Central memory CD8-positive, alpha-beta T cell (primary cell): ENCODE results near the gene VPS37B.
"Not testable (repeated sequence)": the region's sequence is repeated elsewhere in the genome, so short reads cannot be mapped to it uniquely, and the experiment has no call there.

Experiments
- ATAC-seq: fragments of 150-1000 bp; cut with Tn5 transposase; replicated peaks from 2 replicates; pipeline ENCODE4 v1.10.0; 2022; ENCODE audit warnings: mild to moderate bottlenecking, moderate FRiP score, moderate number of reproducible peaks; ENCODE audit not compliant: poor library complexity, severe bottlenecking; ENCODE audit errors: extremely low read depth
- DNase-seq, 2 donors: peaks; one replicate each; pipeline ENCODE4 v3.0.0; 2021; ENCODE audit warnings: low spot score in 2 of 2
- H3K27ac Mint-ChIP-seq: one replicate; pipeline ENCODE4 v1.8.0; 2022; ENCODE audit warnings: low read depth, mild to moderate bottlenecking, moderate library complexity, mixed read lengths
- H3K27me3 Mint-ChIP-seq: one replicate; pipeline ENCODE4 v1.8.0; 2022; ENCODE audit warnings: mixed read lengths
- H3K36me3 Mint-ChIP-seq: one replicate; pipeline ENCODE4 v1.8.0; 2022; ENCODE audit warnings: mild to moderate bottlenecking, moderate library complexity, mixed read lengths; ENCODE audit not compliant: insufficient read depth
- H3K4me1 Mint-ChIP-seq: one replicate; pipeline ENCODE4 v1.8.0; 2022; ENCODE audit warnings: mixed read lengths
- H3K4me3 Mint-ChIP-seq: one replicate; pipeline ENCODE4 v1.8.0; 2022; ENCODE audit warnings: mild to moderate bottlenecking, moderate library complexity, mixed read lengths
- H3K9me3 Mint-ChIP-seq: one replicate; pipeline ENCODE4 v1.8.0; 2022; ENCODE audit warnings: mixed read lengths

The VPS37B gene, protein sequence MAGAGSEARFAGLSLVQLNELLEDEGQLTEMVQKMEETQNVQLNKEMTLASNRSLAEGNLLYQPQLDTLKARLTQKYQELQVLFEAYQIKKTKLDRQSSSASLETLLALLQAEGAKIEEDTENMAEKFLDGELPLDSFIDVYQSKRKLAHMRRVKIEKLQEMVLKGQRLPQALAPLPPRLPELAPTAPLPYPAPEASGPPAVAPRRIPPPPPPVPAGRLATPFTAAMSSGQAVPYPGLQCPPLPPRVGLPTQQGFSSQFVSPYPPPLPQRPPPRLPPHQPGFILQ

DNA sequence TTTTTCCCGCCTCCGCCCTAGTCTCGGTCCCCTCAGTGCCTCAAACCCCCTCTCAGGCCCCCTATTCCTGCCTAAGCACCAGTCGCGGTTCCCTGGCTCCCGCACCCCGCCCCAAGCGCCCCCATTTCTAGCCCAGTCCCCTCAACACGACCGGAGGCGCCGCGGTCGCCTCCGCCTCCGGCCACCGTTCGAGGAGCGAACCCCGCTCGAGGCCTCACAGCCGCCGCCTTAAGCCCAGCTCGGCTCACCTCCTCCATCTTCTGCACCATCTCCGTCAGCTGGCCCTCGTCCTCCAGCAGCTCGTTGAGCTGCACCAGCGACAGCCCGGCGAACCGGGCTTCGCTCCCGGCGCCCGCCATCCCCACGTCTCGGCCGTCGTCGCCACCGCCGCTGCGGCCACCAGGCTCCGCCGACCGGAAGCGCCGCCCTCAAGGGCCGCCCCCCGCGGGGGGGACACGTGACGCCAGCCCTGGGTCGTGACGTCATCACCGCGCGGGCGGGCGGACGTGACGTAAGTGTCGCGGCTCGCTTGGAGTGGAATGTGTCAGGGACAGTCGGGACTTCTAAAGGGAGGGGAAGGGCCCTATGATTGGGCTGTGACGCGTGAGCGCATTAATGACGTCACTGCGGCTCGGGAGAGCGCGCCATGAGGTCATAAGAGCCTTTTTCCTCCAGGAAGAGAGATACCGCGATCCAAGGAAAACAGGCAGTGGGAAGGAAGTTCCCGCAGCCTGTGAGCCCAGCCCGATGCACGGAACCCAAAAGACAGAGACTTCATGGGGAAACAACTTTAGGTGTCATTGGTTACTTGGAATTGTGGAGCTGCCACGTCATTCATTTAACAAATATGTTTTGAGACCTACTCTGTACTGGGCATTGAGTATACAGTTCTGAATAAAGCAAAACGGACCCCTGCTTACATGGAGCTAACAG, at the start of gene VPS37B:
VPS37B (minus strand) TSS at position 421 of the 933 bp plus-strand sequence; CDS start at position 359, 62 bp downstream.
- Mint-ChIP-seq H3K27me3 (no peaks in the 10 kb centered on the region), H3K27ac (peak within 1 kb of the TSS; percentile 96), H3K4me1 (peaks cover 76% of the 10 kb centered on the region), H3K36me3 (peaks cover 31% of the 10 kb centered on the region), H3K9me3 (no peaks in the 10 kb centered on the region), H3K4me3 (peak within 1 kb of the TSS; percentile 88)
- peak; percentile 93 to 96 for DNase-seq
- peak; percentile 65 for ATAC-seq

DNA sequence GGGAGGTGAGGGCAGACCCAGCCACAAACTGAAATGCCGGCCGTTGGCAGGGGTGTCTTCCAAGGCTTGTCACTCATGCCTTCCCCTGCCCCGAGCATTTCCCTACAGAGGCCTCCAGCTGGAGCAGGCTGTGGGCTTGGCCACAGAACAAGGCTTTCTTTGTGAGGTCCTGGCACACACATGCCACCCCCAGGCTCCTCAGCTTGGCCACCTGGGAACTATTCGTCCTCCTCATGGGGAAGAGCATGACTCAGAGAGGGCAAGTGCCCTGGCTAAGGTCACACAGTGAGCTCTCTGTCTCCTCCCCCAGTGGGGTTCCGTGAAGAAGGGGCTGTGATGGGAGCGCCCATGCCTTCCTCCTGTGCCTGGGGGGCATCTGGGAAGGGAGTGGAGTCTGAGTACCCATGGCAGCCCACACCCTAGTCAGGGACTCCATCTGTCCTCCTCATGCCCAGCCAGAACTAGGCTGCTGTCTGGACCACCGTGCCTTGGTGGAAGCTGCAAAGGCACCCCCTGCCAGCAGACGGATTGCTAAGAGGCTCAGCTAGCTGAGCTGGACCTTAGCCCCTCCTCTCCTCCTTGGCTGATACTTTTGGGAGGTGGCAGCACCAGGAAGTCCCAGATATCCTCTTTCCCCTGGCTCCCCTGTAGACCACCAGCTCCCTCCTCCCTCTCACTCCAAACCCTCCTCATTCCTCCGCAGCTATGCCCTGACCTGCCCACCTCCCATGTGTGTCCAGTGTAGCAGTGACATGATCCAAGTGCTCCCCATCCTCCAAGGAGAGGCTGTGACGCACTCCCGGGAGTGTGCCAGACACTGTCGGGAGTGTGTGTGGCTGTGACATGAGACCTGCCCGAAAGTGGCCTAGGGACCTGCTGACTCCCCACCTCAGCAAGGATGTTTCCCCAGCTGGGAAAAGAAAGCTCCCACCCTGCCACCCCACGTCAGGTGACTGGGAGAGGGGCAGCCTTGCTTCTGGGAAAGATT, 49.0 kb upstream of the VPS37B start:
- Mint-ChIP-seq H3K27ac (no peak overlapping the region), H3K4me3 (no peak overlapping the region), H3K9me3 (no peaks in the 10 kb centered on the region), H3K36me3 (peaks cover 2% of the 10 kb centered on the region), H3K4me1 (peaks cover 24% of the 10 kb centered on the region), H3K27me3 (no peaks in the 10 kb centered on the region)
- DNase-seq, result no peak
- no peak for ATAC-seq

DNA sequence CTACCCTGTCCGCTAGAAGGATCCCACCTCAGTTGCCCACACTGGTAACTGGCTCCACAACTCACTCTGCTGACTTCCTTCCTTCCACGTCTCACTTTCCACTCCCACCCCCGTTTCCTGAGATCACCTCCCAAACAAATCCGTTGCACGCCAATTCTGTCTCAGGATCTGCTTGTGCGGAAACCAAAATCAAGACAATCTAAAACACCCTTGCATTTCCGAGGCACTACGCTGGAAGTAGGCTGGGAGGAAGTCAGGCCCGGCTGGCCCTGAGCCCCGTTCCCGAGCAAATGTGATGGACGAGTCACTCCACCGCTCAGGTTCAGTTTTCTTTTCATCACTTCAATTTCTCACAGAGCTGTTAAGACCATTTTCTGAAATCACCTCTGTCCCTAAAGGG, 47.3 kb upstream of the VPS37B start:
- no peak for DNase-seq
- no peak for ATAC-seq
- Mint-ChIP-seq H3K9me3 (no peaks in the 10 kb centered on the region), H3K27me3 (no peaks in the 10 kb centered on the region), H3K36me3 (peaks cover 2% of the 10 kb centered on the region), H3K27ac (no peak overlapping the region), H3K4me3 (no peak overlapping the region), H3K4me1 (peaks cover 24% of the 10 kb centered on the region)

DNA sequence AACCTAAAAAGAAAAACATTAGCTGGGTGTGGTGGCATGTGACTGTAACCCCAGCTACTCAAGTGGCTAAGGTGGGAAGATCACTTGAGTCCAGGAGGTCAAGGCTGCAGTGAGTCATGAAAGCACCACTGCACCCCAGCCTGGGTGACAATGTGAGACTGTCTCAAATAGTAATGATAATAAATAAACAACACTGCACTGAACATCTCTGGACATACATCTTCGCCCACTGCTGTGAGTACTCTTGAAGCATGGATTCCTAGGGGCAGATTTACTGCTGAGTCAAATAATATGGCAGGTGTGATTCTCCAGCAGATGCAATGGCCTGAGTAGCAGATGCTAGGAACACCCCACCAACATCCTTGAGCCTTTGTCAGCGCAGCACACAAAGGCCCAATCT, 46.7 kb upstream of the VPS37B start:
- no peak for DNase-seq
- H3K27me3 Mint-ChIP-seq, result no peaks in the 10 kb centered on the region
- H3K27ac Mint-ChIP-seq, result no peak overlapping the region
- no peak overlapping the region for H3K4me3 Mint-ChIP-seq
- peaks cover 24% of the 10 kb centered on the region for H3K4me1 Mint-ChIP-seq
- no peaks in the 10 kb centered on the region for H3K9me3 Mint-ChIP-seq
- peak; percentile 40 for ATAC-seq
- peaks cover 3% of the 10 kb centered on the region for H3K36me3 Mint-ChIP-seq

DNA sequence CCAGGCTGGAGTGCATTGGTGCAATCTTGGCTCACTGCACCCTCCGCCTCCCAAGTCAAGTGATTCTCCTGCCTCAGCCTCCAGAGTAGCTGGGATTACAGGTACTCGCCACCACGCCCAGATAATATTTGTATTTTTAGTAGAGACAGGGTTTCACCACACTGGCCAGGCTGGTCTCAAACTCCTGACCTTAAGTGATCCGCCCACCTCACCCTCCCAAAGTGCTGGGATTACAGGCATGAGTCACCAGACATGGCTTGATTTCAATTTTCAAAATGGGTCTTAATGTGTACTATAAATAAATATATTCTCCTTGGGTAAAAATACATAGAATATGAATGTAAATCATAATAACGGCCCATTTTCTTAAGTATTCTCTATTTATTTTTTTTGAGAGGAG, 45.4 kb upstream of the VPS37B start:
- H3K27me3 Mint-ChIP-seq, H3K9me3 Mint-ChIP-seq, H3K4me3 Mint-ChIP-seq, H3K27ac Mint-ChIP-seq, DNase-seq, H3K36me3 Mint-ChIP-seq, ATAC-seq: not testable (repeated sequence)
- H3K4me1 Mint-ChIP-seq, result peaks cover 15% of the 10 kb centered on the region

DNA sequence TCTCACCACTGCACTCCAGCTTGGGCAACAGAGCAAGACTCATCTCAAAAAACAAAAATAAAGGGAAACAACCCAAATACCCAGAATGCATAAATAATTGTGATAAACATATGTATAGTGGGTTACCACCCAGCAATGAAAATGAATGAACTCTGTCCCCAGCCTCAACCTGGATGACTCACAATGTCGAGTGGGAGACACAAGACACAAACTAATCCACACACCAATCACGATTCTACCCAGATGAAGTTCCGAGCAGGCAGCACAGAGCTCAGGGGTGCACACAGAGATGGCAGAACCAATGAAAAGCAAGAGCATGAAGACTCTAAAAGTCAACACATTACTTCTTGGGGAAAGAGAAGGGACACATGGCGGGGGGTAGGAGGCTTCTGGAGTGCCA, 43.2 kb upstream of the VPS37B start:
- no peak overlapping the region for H3K27ac Mint-ChIP-seq
- H3K4me1 Mint-ChIP-seq, result peaks cover 10% of the 10 kb centered on the region
- peaks cover 3% of the 10 kb centered on the region for H3K36me3 Mint-ChIP-seq
- ATAC-seq (no peak), DNase-seq (no peak)
- H3K9me3 Mint-ChIP-seq, result no peaks in the 10 kb centered on the region
- H3K4me3 Mint-ChIP-seq, result no peak overlapping the region
- no peaks in the 10 kb centered on the region for H3K27me3 Mint-ChIP-seq

DNA sequence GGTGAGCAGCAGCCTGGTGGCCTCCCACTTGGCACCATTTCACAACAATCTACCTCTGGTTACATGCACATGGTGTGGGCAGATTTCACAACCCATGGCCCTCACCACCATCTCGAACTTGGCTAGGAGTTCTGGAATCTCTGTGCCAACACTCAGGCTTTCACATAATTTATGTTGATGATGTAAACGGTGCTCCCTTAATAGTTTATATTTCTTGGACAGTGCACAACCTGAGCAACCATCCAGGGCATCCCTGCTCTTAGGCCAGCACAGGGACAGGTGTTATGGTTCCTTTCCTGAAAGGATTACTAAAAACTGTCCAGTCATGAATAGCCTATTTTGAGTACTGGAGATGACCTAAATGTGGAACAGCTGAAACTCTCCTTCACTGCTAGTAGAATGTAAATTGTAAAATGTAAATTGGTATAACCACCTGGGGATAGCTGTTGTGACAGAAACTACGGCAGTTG, 41.7 kb upstream of the VPS37B start:
- Mint-ChIP-seq H3K36me3 (peaks cover 3% of the 10 kb centered on the region), H3K27me3 (no peaks in the 10 kb centered on the region), H3K9me3 (no peaks in the 10 kb centered on the region), H3K4me1 (no peaks in the 10 kb centered on the region), H3K4me3 (no peak overlapping the region), H3K27ac (no peak overlapping the region)
- ATAC-seq (no peak), DNase-seq (no peak)

DNA sequence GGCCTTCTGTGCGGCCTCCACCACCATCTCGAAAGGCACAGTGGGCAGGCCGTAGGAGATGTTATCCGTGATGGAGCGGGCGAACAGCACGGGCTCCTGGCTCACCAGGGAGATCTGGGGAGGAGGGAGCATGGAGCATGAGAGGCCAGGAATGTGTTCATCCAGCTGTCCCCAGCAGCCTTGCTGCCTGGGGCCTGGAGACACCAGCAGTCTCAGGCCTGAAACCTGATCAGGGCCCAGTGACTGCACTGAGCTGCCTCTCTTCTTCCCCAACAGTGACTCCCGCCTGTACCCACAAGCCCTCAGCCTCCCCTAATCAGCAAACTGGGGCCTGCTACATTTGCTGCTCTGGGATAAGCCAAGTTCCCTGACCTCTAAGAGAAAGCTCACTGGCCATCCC, 39.4 kb upstream of the VPS37B start:
- Mint-ChIP-seq H3K27me3 (no peaks in the 10 kb centered on the region), H3K4me3 (no peak overlapping the region)

DNA sequence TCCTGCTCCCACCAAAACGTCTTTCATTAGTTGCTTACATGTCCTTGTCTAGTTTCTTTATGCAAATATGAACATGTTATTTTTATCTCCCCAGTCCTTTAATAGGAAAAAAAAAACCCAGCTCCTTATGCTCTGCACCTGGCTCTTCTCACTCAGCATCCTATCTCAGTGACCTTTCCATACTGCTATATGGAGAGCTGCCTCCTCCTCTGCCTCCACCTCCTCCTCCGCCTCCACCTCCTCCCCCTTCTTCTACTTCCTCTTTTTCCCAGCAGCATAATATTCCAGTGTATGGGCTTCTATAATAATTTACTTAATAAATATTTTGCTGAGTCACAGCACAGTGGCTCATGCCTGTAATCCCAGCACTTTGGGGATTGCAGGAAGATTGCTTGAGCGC, 38.8 kb upstream of the VPS37B start:
- Mint-ChIP-seq H3K36me3 (peaks cover 3% of the 10 kb centered on the region), H3K27me3 (no peaks in the 10 kb centered on the region), H3K4me1 (no peaks in the 10 kb centered on the region), H3K27ac (no peak overlapping the region), H3K4me3 (no peak overlapping the region), H3K9me3 (no peaks in the 10 kb centered on the region)
- no peak for ATAC-seq
- DNase-seq, result no peak

More for the DNA sequence above, 39.4 kb upstream of the VPS37B start:
- Mint-ChIP-seq H3K4me1 (no peaks in the 10 kb centered on the region), H3K27ac (no peak overlapping the region), H3K36me3 (peaks cover 3% of the 10 kb centered on the region), H3K9me3 (no peaks in the 10 kb centered on the region)
- DNase-seq (no peak), ATAC-seq (no peak)

DNA sequence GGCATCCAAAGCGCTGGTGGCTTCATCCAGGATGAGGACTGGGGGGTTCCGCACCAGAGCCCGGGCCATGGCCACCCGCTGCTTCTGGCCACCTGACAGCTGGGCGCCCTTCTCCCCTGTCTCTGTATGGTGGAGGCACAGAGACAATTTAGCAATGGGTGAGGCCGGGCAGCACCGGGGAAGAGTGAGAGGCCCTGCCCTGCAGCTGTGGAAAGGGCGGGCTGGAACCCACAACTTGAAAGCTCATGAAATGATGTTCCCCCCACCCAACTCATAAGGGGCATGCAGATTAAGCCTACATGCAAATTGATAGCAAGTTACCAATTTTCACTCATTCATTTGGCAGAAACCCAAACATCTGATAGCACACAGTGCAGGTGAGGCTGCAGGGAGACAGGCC, 36.3 kb upstream of the VPS37B start:
- Mint-ChIP-seq H3K36me3 (peaks cover 1% of the 10 kb centered on the region), H3K27ac (no peak overlapping the region), H3K4me1 (no peaks in the 10 kb centered on the region), H3K9me3 (no peaks in the 10 kb centered on the region), H3K27me3 (no peaks in the 10 kb centered on the region), H3K4me3 (no peak overlapping the region)
- no peak for DNase-seq
- no peak for ATAC-seq

DNA sequence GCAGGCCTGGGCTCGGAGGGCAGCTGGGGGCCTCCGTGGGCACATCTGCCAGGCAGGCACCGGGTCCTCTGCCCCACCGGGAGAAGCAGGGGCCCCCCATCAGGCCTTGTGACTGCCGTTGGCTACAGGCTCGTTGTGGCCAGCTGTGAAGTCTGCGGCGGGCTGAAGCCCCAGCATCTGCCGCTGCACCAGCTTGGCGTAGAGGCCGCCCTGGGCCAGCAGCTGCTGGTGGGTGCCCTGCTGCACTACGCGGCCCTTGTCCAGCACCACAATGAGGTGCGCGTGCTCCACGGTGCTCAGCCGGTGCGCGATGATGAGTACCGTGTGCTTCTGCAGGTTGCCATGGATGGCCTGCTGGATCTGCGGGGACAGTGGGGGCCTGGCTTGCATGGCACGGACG, 33.9 kb upstream of the VPS37B start:
- ATAC-seq (no peak), DNase-seq (no peak)
- no peaks in the 10 kb centered on the region for H3K27me3 Mint-ChIP-seq
- no peaks in the 10 kb centered on the region for H3K9me3 Mint-ChIP-seq
- H3K27ac Mint-ChIP-seq, result no peak overlapping the region
- H3K4me1 Mint-ChIP-seq, result no peaks in the 10 kb centered on the region
- H3K4me3 Mint-ChIP-seq, result no peak overlapping the region
- no peaks in the 10 kb centered on the region for H3K36me3 Mint-ChIP-seq

DNA sequence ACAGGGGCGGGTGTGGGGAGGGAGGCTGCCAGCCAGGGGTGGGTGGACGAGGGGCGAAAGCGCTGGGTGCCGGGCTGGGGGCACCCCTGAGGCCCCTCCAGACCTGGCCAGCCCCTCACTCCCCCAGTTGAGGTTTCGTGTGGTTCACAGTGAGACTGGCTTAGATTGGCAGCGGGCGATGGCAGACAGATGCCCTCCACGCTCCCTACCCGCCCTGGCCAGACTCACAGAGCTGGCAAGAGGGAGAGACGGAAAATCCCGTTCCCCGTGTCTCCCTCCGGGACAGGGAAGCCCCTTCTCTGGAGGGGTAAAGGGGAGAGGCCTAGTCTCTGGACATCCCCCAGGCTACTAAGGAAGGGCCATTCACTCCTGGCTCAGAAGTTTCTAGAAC, 33.2 kb upstream of the VPS37B start:
- Mint-ChIP-seq H3K27ac (no peak overlapping the region), H3K27me3 (no peaks in the 10 kb centered on the region), H3K36me3 (no peaks in the 10 kb centered on the region), H3K4me1 (no peaks in the 10 kb centered on the region), H3K9me3 (no peaks in the 10 kb centered on the region), H3K4me3 (no peak overlapping the region)
- ATAC-seq (no peak), DNase-seq (no peak)
